ENCODE data around the gene RASAL2. TPM values are rescaled to one million over a fixed set of nuclear protein-coding genes. Genes with fewer than 3 reads are reported as not detected.

The RASAL2 gene
- total RNA-seq, 1 donor from 2014 or later = 18.3 TPM

DNA sequence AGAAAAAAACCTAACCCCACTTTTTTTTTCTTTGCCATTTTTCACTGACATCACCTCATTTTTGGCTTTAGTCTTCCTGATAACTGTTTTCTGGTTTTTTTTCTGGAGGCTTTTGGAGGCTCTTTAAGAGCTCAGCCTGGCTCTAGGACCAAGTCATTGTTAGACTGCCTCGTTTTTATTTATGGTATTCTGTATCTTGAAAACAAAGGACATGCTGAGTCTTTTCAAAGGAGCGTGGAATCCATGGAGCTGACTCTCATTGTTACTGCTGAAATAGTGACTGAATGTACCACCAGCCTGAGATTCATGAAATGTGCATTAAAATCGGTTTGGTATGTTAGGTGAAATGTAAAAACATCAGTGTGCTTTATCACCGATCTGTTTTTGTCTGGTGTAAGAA lies 28.0 kb downstream of the RASAL2 start:
- Histone ChIP-seq H3K36me3 (no peaks in the 10 kb centered on the region), H3K79me2 (ENCODE audit: low read depth) (peaks cover 56% of the 10 kb centered on the region), H3K9ac (no peak overlapping the region), H4K20me1 (ENCODE audit: low read depth) (peaks cover 6% of the 10 kb centered on the region), H3F3A (ENCODE audit: low read depth) (no peaks in the 10 kb centered on the region), H3K4me1 (peaks cover 17% of the 10 kb centered on the region), H3K9me3 (ENCODE audit: low read depth) (no peaks in the 10 kb centered on the region), H3K27ac (no peak overlapping the region), H2AFZ (replicated peaks) (no peak overlapping the region), H3K4me2 (peak overlapping the region; percentile 39), H3K4me3 (no peak overlapping the region), H3K27me3 (no peaks in the 10 kb centered on the region)
- peak overlapping the region; percentile 81 for H3K27ac Mint-ChIP-seq
- H3K27me3 Mint-ChIP-seq (ENCODE audit: insufficient read depth, low read depth) = no peaks in the 10 kb centered on the region
- no peak for TF ChIP-seq EZH2phosphoT487 (IDR thresholded peaks at IDR 0.05)
- TF ChIP-seq CTCF (IDR thresholded peaks at IDR 0.05) = no peak
- TF ChIP-seq EZH2 (IDR thresholded peaks at IDR 0.05) = no peak
- H3K9me3 Mint-ChIP-seq = peaks cover 21% of the 10 kb centered on the region
- peak; percentile 43 for DNase-seq (ENCODE audit: low spot score)
- H3K4me1 Mint-ChIP-seq = peaks cover 11% of the 10 kb centered on the region
- no peak overlapping the region for H3K4me3 Mint-ChIP-seq
- H3K36me3 Mint-ChIP-seq = peaks cover 16% of the 10 kb centered on the region

- H3K79me2 ChIP-seq (ENCODE audit: low read depth) = peaks cover 52% of the 10 kb centered on the region
- no peaks in the 10 kb centered on the region for H3K36me3 ChIP-seq
- TF ChIP-seq CTCF (IDR thresholded peaks at IDR 0.05) = no peak
- TF ChIP-seq EZH2 (IDR thresholded peaks at IDR 0.05) = no peak
- TF ChIP-seq EZH2phosphoT487 (IDR thresholded peaks at IDR 0.05) = no peak
- Mint-ChIP-seq H3K9me3 (peaks cover 21% of the 10 kb centered on the region), H3K27ac (peak overlapping the region; percentile 81), H3K27me3 (ENCODE audit: insufficient read depth, low read depth) (no peaks in the 10 kb centered on the region), H3K36me3 (peaks cover 16% of the 10 kb centered on the region), H3K4me3 (no peak overlapping the region), H3K4me1 (peaks cover 11% of the 10 kb centered on the region)
- no peak for DNase-seq (ENCODE audit: low spot score)
- H3K4me2 ChIP-seq = peak overlapping the region; percentile 39
- no peaks in the 10 kb centered on the region for H3F3A ChIP-seq (ENCODE audit: low read depth)
- H3K9ac ChIP-seq = no peak overlapping the region
- no peaks in the 10 kb centered on the region for H3K9me3 ChIP-seq (ENCODE audit: low read depth)
- H4K20me1 ChIP-seq (ENCODE audit: low read depth) = peaks cover 6% of the 10 kb centered on the region
- H3K27ac ChIP-seq = no peak overlapping the region
- H2AFZ ChIP-seq (replicated peaks) = no peak overlapping the region
- no peaks in the 10 kb centered on the region for H3K27me3 ChIP-seq
- peaks cover 16% of the 10 kb centered on the region for H3K4me1 ChIP-seq
- H3K4me3 ChIP-seq = no peak overlapping the region
Observed at GRCh38 chr1:178122283-178122682, 28.4 kb downstream of the RASAL2 start.

DNA sequence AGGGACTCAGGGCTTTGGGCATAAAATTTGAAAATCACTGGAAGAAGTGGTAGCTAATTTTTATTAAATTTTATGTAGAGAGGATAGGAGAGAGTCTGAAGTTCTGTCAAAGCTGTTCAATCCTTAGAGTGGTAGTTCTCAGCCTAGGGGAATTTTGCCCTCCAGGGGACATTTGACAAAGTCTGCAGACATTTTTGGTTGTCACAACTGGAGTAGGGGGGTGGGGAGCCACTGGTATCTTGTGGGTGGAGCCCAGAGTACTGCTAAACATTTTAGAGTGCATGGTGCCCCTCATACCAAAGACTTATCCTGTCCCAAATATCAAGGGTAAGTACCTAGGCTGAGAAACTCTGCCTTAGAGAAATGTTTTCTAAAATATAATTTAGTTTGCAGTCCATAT lies 30.2 kb downstream of the RASAL2 start:
- Histone ChIP-seq H3F3A (ENCODE audit: low read depth) (no peaks in the 10 kb centered on the region), H4K20me1 (ENCODE audit: low read depth) (peaks cover 6% of the 10 kb centered on the region), H3K27ac (no peak overlapping the region), H2AFZ (replicated peaks) (no peak overlapping the region), H3K4me2 (no peak overlapping the region), H3K9me3 (ENCODE audit: low read depth) (no peaks in the 10 kb centered on the region), H3K4me3 (no peak overlapping the region), H3K79me2 (ENCODE audit: low read depth) (peaks cover 51% of the 10 kb centered on the region), H3K36me3 (no peaks in the 10 kb centered on the region), H3K9ac (no peak overlapping the region), H3K4me1 (peaks cover 11% of the 10 kb centered on the region), H3K27me3 (no peaks in the 10 kb centered on the region)
- Mint-ChIP-seq H3K27ac (no peak overlapping the region), H3K9me3 (peaks cover 16% of the 10 kb centered on the region), H3K4me3 (no peak overlapping the region), H3K27me3 (ENCODE audit: insufficient read depth, low read depth) (no peaks in the 10 kb centered on the region), H3K4me1 (peaks cover 11% of the 10 kb centered on the region), H3K36me3 (peaks cover 13% of the 10 kb centered on the region)
- DNase-seq (ENCODE audit: low spot score) = peak; percentile 4
- no peak for TF ChIP-seq CTCF (IDR thresholded peaks at IDR 0.05)
- TF ChIP-seq EZH2phosphoT487 (IDR thresholded peaks at IDR 0.05) = no peak
- no peak for TF ChIP-seq EZH2 (IDR thresholded peaks at IDR 0.05)

Data from neural progenitor cell (in vitro differentiated cells).